ENCODE measurements around the gene TMEM25.

GRCh38 chr11:118484405-118484804 lies 46.6 kb upstream of the TMEM25 start:
- no peak for TF ChIP-seq POLR2A (IDR thresholded peaks at IDR 0.05)
- TF ChIP-seq, protein P1, sequence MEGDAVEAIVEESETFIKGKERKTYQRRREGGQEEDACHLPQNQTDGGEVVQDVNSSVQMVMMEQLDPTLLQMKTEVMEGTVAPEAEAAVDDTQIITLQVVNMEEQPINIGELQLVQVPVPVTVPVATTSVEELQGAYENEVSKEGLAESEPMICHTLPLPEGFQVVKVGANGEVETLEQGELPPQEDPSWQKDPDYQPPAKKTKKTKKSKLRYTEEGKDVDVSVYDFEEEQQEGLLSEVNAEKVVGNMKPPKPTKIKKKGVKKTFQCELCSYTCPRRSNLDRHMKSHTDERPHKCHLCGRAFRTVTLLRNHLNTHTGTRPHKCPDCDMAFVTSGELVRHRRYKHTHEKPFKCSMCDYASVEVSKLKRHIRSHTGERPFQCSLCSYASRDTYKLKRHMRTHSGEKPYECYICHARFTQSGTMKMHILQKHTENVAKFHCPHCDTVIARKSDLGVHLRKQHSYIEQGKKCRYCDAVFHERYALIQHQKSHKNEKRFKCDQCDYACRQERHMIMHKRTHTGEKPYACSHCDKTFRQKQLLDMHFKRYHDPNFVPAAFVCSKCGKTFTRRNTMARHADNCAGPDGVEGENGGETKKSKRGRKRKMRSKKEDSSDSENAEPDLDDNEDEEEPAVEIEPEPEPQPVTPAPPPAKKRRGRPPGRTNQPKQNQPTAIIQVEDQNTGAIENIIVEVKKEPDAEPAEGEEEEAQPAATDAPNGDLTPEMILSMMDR (IDR thresholded peaks at IDR 0.05): no peak
